Kidney epithelial cell (primary cell): ENCODE results near the gene RBMS1. TPM values are rescaled to one million over a fixed set of nuclear protein-coding genes. Genes with fewer than 3 reads are reported as not detected.

Experiments
- DNase-seq: peaks from one replicate; pipeline ENCODE4 v3.0.0-alpha.2; 2010; ENCODE audit warnings: low read depth
- H3K27me3 ChIP-seq: 2 replicates; pipeline ENCODE4 v1.6.0; 2011; ENCODE audit warnings: low read length; ENCODE audit not compliant: control insufficient read depth, insufficient read depth
- H3K36me3 ChIP-seq: 2 replicates; pipeline ENCODE4 v1.5.1; 2011; ENCODE audit warnings: low read length; ENCODE audit not compliant: control insufficient read depth, insufficient read depth
- H3K4me3 ChIP-seq: 2 replicates; pipeline ENCODE4 v1.5.1; 2011; ENCODE audit warnings: low read depth, mild to moderate bottlenecking, control low read depth, low read length
- total RNA-seq: library from RNA; depleted of rRNA; stranded (reverse); fragments of >200 nt; gene quantifications from 2 replicates; pipeline ENCODE4 v1.2.3, GENCODE V29; 2015
- TF ChIP-seq, protein P1 (sequence below): IDR thresholded peaks from 2 replicates; pipeline ENCODE4 v1.5.1; 2011; ENCODE audit warnings: mild to moderate bottlenecking, moderate library complexity, low read length, control low read depth, inconsistent platforms; ENCODE audit not compliant: insufficient read depth, poor library complexity, severe bottlenecking

Gene RBMS1, protein sequence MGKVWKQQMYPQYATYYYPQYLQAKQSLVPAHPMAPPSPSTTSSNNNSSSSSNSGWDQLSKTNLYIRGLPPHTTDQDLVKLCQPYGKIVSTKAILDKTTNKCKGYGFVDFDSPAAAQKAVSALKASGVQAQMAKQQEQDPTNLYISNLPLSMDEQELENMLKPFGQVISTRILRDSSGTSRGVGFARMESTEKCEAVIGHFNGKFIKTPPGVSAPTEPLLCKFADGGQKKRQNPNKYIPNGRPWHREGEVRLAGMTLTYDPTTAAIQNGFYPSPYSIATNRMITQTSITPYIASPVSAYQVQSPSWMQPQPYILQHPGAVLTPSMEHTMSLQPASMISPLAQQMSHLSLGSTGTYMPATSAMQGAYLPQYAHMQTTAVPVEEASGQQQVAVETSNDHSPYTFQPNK
- total RNA-seq = 44.8 and 52.5 TPM in 2 replicates

DNA sequence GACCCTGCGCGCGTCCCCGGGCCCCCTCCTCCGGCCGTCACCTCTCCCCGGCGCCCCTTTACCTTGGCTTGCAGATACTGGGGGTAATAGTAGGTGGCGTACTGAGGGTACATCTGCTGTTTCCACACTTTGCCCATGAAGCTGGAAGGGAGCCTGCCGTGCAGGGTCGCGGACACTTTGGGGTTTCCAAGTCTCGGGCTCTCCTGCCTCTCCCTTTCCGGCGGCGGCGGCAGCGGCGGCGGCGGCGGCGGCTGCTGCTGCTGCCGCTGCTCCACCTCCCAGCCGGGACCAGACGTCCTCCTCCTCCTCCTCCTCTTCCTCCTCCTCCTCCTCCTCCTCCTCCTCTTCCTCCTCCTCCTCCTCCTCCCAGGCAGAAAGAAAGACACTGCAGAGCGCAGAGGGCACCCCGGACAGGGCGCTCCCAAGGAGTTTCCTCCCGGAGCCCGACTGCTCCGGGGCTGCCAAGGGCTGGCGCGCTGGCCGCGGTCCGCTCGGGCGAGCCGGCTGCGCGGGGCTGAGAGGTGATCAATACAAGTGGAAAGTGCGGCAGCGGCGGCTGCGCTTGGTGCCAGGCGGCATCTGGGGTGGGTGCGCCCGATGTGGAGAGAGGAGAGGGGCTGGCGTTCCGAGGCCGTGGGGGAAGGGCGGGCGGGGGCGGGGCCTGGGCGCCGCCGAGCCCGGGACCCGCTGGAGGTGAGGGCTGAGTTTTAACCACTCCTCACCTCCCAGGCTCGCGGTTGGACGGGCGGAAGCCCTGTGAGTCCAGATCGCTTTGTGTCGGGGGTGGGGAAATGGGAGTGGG, at the start of gene RBMS1:
Gene RBMS1 (minus strand): TSS at position 581 of the 802 bp plus-strand sequence. CDS start 444 bp downstream, at position 137.
- Histone ChIP-seq H3K4me3 (peak within 1 kb of the TSS; percentile 91), H3K36me3 (no peaks in the 10 kb centered on the region), H3K27me3 (no peaks in the 10 kb centered on the region)
- TF ChIP-seq, protein P1, sequence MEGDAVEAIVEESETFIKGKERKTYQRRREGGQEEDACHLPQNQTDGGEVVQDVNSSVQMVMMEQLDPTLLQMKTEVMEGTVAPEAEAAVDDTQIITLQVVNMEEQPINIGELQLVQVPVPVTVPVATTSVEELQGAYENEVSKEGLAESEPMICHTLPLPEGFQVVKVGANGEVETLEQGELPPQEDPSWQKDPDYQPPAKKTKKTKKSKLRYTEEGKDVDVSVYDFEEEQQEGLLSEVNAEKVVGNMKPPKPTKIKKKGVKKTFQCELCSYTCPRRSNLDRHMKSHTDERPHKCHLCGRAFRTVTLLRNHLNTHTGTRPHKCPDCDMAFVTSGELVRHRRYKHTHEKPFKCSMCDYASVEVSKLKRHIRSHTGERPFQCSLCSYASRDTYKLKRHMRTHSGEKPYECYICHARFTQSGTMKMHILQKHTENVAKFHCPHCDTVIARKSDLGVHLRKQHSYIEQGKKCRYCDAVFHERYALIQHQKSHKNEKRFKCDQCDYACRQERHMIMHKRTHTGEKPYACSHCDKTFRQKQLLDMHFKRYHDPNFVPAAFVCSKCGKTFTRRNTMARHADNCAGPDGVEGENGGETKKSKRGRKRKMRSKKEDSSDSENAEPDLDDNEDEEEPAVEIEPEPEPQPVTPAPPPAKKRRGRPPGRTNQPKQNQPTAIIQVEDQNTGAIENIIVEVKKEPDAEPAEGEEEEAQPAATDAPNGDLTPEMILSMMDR = no peak
- DNase-seq = no peak

GRCh38 chr2:160541745-160542144, 48.1 kb upstream of the RBMS1 start:
- Histone ChIP-seq H3K4me3 (no peak overlapping the region), H3K36me3 (no peaks in the 10 kb centered on the region), H3K27me3 (no peaks in the 10 kb centered on the region)
- DNase-seq = no peak
- TF ChIP-seq, protein P1 = no peak

- TF ChIP-seq, protein P1 = no peak
- no peaks in the 10 kb centered on the region for H3K36me3 ChIP-seq
- no peak for DNase-seq
- H3K4me3 ChIP-seq = no peak overlapping the region
- H3K27me3 ChIP-seq = no peaks in the 10 kb centered on the region
Observed at GRCh38 chr2:160538559-160539355, 45.1 kb upstream of the RBMS1 start.

DNA sequence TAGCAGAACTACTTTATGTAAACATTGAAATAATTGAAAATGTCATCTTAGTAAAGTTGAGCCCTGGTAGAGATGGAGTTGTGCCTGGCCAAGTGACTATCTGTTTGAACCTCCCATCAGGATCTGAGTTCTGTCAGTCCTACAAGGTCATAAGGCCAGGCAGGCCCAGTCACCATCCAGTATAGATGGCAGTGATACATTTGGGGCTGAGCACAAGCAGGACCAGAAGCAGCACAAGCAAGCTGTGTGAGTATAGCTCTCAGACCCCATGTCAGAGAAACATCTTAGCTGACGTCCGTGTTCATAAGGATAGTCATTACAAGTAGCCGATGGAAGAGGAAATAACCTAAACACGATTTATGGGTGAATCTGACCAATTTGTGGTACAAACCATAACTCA, 44.5 kb upstream of the RBMS1 start:
- H3K4me3 ChIP-seq = no peak overlapping the region
- H3K27me3 ChIP-seq = no peaks in the 10 kb centered on the region
- H3K36me3 ChIP-seq = no peaks in the 10 kb centered on the region
- TF ChIP-seq, protein P1 = no peak
- no peak for DNase-seq

- DNase-seq = no peak
- Histone ChIP-seq H3K4me3 (no peak overlapping the region), H3K36me3 (no peaks in the 10 kb centered on the region), H3K27me3 (no peaks in the 10 kb centered on the region)
- TF ChIP-seq, protein P1 = no peak
Observed at GRCh38 chr2:160534996-160535395, 41.4 kb upstream of the RBMS1 start.
